Neural progenitor cell (in vitro differentiated cells): ENCODE data around the gene CDH23.

Source experiments
- EZH2 ChIP-seq: fragments of 200-600 bp; sonication (generic); IDR thresholded peaks from 2 replicates; pipeline ENCODE4 v1.6.1; 2017; ENCODE audit warnings: antibody characterized with exemption, mild to moderate bottlenecking, moderate library complexity
- EZH2phosphoT487 ChIP-seq: fragments of 200-600 bp; sonication (generic); IDR thresholded peaks from 2 replicates; pipeline ENCODE4 v1.6.1; 2017; ENCODE audit warnings: antibody characterized with exemption
- TF ChIP-seq, protein P1 (sequence below): fragments of 200-600 bp; sonication (generic); IDR thresholded peaks from 2 replicates; pipeline ENCODE4 v1.5.1; 2017; ENCODE audit warnings: antibody characterized with exemption, mild to moderate bottlenecking

DNA sequence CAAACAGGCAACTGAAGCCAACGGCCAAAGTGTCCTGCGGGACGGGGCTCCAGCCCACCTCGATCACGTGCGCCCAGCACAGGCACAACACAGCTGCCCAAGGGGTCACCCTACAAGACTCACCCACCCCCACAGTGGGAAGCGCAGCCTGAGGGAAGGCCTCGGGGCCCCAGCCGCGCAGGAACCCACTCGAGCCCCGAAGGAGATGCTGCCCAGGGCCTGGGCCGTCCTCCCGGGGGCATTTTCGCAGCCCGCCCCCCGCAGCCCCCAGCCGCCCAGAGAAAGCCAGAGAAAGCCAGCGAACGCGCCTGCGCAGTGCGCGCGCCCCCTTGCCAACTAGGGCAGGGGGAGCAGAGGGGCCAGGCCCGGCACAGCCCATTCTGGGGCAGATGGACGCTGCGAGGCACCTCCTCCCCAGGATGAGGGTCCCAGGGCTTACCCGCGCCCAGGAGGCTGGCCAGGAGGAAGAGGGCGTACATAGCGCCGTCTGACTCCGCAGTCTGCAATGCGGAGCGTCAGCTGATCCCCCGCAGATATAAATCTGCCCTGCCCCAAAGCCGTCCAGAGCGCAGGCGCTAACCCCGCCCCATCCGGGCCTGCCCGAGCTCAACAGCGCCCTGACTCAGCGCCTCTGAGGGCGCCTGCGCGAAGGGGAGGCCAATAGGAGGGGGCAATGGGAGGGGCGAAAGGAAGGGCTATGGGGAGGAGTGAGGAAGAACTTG is 454.2 kb downstream of the CDH23 start, which contains the start of gene PSAP:
- TF ChIP-seq EZH2phosphoT487 (no peak), EZH2 (no peak)
- TF ChIP-seq, protein P1, sequence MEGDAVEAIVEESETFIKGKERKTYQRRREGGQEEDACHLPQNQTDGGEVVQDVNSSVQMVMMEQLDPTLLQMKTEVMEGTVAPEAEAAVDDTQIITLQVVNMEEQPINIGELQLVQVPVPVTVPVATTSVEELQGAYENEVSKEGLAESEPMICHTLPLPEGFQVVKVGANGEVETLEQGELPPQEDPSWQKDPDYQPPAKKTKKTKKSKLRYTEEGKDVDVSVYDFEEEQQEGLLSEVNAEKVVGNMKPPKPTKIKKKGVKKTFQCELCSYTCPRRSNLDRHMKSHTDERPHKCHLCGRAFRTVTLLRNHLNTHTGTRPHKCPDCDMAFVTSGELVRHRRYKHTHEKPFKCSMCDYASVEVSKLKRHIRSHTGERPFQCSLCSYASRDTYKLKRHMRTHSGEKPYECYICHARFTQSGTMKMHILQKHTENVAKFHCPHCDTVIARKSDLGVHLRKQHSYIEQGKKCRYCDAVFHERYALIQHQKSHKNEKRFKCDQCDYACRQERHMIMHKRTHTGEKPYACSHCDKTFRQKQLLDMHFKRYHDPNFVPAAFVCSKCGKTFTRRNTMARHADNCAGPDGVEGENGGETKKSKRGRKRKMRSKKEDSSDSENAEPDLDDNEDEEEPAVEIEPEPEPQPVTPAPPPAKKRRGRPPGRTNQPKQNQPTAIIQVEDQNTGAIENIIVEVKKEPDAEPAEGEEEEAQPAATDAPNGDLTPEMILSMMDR: peak; percentile 6
